AG04450 (cell line): Measurements from ENCODE around the gene HUS1. TPM values are rescaled to one million over a fixed set of nuclear protein-coding genes. Genes with fewer than 3 reads are reported as not detected.
"Not testable (repeated sequence)": the region's sequence is repeated elsewhere in the genome, so short reads cannot be mapped to it uniquely, and the experiment has no call there.

Source experiments
- CTCF ChIA-PET: fragments of 300-600, 350-600 bp; formaldehyde crosslinking; extraction: SDS; loops from one replicate; lab custom pipeline; 2022; ENCODE audit warnings: antibody characterized with exemption, inconsistent platforms; lab: Charles Lee
- POLR2A ChIA-PET: fragments of 350-600 bp; formaldehyde crosslinking; extraction: SDS; loops from one replicate; lab custom pipeline; 2021; ENCODE audit warnings: antibody characterized with exemption, inconsistent platforms; lab: Yijun Ruan, JAX
- DNase-seq: peaks from one replicate; pipeline ENCODE4 v3.0.0-alpha.2; 2011; ENCODE audit warnings: low read depth, low spot score
- H3K27ac ChIP-seq: one replicate; pipeline ENCODE4 v1.5.1; 2012; ENCODE audit warnings: low read depth, low read length, control low read depth
- H3K27me3 ChIP-seq: one replicate; pipeline ENCODE4 v1.6.0; 2012; ENCODE audit warnings: low read length; ENCODE audit not compliant: control insufficient read depth, insufficient read depth
- H3K4me3 ChIP-seq: 2 replicates; pipeline ENCODE4 v1.5.1; 2011; ENCODE audit warnings: mild to moderate bottlenecking, low read depth, low read length, control low read depth
- H3K9me3 ChIP-seq: 2 replicates; pipeline ENCODE4 v1.5.1; 2012; ENCODE audit warnings: low read length; ENCODE audit not compliant: control insufficient read depth, insufficient read depth
- CTCF ChIP-seq: IDR thresholded peaks from 2 replicates; pipeline ENCODE4 v1.5.1; 2011; ENCODE audit warnings: low read depth, low read length, control low read depth, inconsistent platforms
- polyA plus RNA-seq: library from polyadenylated mRNA; depleted of rRNA; stranded (reverse); fragments of >200 nt; gene quantifications from 2 replicates; pipeline ENCODE4 v1.2.3, GENCODE V29; 2011

The HUS1 gene
- polyA plus RNA-seq, 1 experiment: 27.9 TPM

- Histone ChIP-seq H3K9me3 (no peaks in the 10 kb centered on the region), H3K27me3 (no peaks in the 10 kb centered on the region), H3K4me3 (no peak overlapping the region), H3K27ac (no peak overlapping the region)
- ChIA-PET CTCF (interaction anchor here (1.1 to 3.8 kb wide), 5 partner anchors 9 to 717 kb away, joined by 3 to 20 read pairs (median 6); no protein-coding TSS in a partner anchor), POLR2A (no interaction called here)
- TF ChIP-seq CTCF: no peak
- DNase-seq: no peak
Observed at GRCh38 chr7:47982610-47983009, 3.2 kb upstream of the HUS1 start.

GRCh38 chr7:47980648-47981047 lies 1.2 kb upstream of the HUS1 start:
- CTCF ChIA-PET: interaction anchor here (1.5 kb wide), 1 partner anchor 130 kb away, joined by 3 read pairs; no protein-coding TSS in a partner anchor
- H3K27ac ChIP-seq, DNase-seq, H3K9me3 ChIP-seq, POLR2A ChIA-PET, H3K27me3 ChIP-seq, H3K4me3 ChIP-seq: not testable (repeated sequence)

GRCh38 chr7:47979832-47980181 lies 392 bp upstream of the HUS1 start:
- Histone ChIP-seq H3K9me3 (no peaks in the 10 kb centered on the region), H3K27me3 (no peaks in the 10 kb centered on the region), H3K27ac (no peak overlapping the region), H3K4me3 (peak overlapping the region; percentile 85)
- TF ChIP-seq CTCF: no peak
- no peak for DNase-seq
- ChIA-PET CTCF (interaction anchor here (1.5 kb wide), 1 partner anchor 131 kb away, joined by 3 read pairs; no protein-coding TSS in a partner anchor), POLR2A (no interaction called here)

GRCh38 chr7:47978790-47979144 lies 648 bp downstream of the HUS1 start:
- Histone ChIP-seq H3K4me3 (peak overlapping the region; percentile 85), H3K27ac (no peak overlapping the region), H3K9me3 (no peaks in the 10 kb centered on the region), H3K27me3 (no peaks in the 10 kb centered on the region)
- CTCF ChIA-PET: interaction anchor here (1.1 to 1.7 kb wide), 5 partner anchors 10 to 132 kb away, joined by 3 to 13 read pairs (median 5); no protein-coding TSS in a partner anchor
- no peak for TF ChIP-seq CTCF
- POLR2A ChIA-PET: no interaction called here
- DNase-seq: no peak

- POLR2A ChIA-PET: no interaction called here
- Histone ChIP-seq H3K9me3 (no peaks in the 10 kb centered on the region), H3K27ac (no peak overlapping the region), H3K4me3 (no peak overlapping the region), H3K27me3 (no peaks in the 10 kb centered on the region)
- CTCF ChIA-PET: no interaction called here
- no peak for TF ChIP-seq CTCF
- DNase-seq: no peak
Observed at GRCh38 chr7:47973739-47974138, 5.7 kb downstream of the HUS1 start.
